Placental pericyte (primary cell): ENCODE data around the gene AXDND1. TPM values are rescaled to one million over a fixed set of nuclear protein-coding genes. Genes with fewer than 3 reads are reported as not detected.

Experiments used
- small RNA-seq: library from RNA; depleted of rRNA; stranded (forward); fragments of <200 nt; gene quantifications from one replicate; pipeline ENCODE3, GENCODE V24; 2012; ENCODE audit warnings: low replicate concordance
- total RNA-seq: library from RNA; depleted of rRNA; stranded (reverse); fragments of >200 nt; gene quantifications from 2 replicates; pipeline ENCODE4 v1.2.3, GENCODE V29; 2012

Gene AXDND1
- total RNA-seq, result 0.43 and 0.44 TPM in 2 replicates

DNA sequence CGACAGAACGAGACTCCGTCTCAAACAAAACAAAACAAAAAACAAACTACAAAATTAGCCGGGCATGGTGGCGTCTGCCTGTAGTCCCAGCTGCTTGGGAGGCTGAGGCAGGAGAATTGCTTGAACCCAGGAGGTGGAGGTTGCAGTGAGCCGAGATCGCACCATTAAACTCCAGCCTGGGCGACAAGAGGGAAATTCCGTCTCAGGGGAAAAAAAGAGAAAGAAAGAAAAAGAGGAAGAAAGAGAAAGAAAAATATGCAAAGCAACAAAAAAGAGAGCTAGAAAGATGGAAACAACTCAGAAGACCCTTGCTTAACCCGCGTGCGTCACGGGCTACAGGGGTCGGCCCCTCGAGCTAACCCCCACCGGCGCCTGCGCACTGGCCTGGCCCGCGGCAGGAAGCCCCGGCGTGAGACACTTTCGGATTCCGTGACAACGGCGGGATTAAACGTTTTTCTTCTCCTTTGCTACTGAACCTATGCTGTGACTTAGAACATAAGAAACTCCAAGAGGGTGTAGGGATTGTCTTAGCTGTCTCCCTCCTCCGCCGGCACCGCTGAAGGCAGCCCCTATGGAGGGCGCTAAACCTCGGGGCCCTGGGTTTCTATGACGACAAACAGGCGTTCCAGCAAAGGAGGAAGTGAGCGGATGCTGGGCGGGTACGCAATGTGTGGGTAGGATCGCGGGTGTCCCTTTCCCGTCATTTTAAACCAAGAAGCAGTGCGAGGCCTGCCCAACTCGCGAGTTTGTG is at the start of gene AXDND1:
TSS of gene AXDND1 (plus strand) at position 630 of the 751 bp plus-strand sequence. CDS start 539 bp downstream, outside the sequence.

GRCh38 chr1:179575497-179576314 is 209.9 kb downstream of the AXDND1 start, which contains the start of gene NPHS2:
Gene NPHS2 (minus strand): TSS chr1:179575948. CDS start chr1:179575864, 84 bp downstream.

GRCh38 chr1:179591592-179592580 is 226.1 kb downstream of the AXDND1 start, which contains the start of gene TDRD5:
Gene TDRD5 (plus strand): TSS chr1:179591832. CDS start chr1:179592616, 784 bp downstream.

Small RNA genes lying within 50 kb of the gene (small RNA-seq; reads per million reads assigned to genes)
- gene MEF2AP1 (not detected), gene RNU5F-2P (0.13 reads per million)

Other genes with a start within 250 kb of the AXDND1 start
- 46.0 and 81.5 TPM in 2 replicates for gene ABL2, start 136.3 kb upstream of the AXDND1 start, total RNA-seq
- 31.5 and 38.1 TPM in 2 replicates for gene SOAT1, start 72.2 kb upstream of the AXDND1 start, total RNA-seq
- not detected in 2 replicates for gene NPHS2, start 210.0 kb downstream of the AXDND1 start, total RNA-seq
- gene TDRD5, start 225.9 kb downstream of the AXDND1 start, total RNA-seq, result not detected in 2 replicates